HG03103 (cell line): Measurements from ENCODE around the gene USH2A.
"Not testable (repeated sequence)": the region's sequence is repeated elsewhere in the genome, so short reads cannot be mapped to it uniquely, and the experiment has no call there.

Experiments
- ATAC-seq: cut with Tn5 transposase; IDR thresholded peaks from one replicate; pipeline ENCODE4 v1.9.1; 2021; ENCODE audit warnings: low read depth; ENCODE audit not compliant: unreplicated experiment

Gene USH2A

DNA sequence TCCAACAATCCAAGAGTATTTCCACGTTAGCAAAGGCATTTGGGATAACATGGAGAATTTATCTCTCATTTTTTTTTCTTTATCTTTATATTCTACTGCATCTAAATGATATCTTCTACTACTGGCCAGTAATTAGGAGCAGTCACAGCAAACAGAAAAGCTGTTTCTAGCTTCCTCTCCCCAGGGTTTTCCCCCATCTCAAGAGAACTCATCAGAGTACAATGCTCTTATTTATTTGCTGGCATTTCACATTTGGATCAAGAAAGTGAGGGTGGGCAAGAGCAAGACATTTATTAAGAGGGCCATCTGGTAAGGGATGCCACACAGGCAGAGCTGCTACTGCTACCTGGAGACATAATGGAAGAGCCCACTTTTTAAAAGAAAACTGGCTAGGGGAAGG lies 368.2 kb downstream of the USH2A start:
- no peak for ATAC-seq

DNA sequence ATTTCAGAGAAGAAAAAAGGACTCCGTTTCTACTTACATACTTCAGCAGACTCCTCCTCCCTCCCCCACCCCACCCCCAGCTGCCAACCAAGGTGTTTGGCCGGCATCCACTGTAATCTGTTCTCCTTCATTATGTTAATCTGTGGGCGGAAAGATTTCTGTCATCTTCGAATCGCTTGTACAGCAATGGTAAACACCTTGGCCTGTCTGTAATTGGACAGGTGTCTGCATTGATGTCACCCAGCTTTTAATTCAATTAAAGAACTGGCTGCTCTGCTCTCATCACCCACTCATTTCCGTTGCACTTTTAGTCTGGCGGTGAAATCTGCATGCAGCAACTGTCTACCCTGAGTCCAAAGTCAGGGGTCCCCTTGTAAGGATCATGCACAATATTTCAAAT lies 368.6 kb downstream of the USH2A start:
- ATAC-seq: no peak

DNA sequence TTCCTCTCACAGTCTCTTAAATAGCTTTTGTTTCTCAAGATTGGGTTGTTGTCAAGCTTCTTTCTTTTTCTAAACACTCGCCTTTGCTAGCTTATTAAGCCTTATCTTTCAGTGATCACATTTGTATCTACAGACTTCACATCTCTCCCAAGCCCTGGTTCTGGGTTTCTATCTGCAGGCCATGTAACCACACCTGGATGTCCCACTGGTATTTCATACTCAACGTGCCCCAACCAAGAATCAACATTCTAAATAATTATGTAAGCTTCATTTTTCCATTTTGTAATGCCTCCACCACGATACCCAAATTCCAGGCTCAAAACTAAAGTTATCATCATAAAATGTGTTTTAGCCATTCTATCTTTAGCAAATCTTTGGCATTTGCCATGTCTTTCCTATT lies 372.2 kb downstream of the USH2A start:
- no peak for ATAC-seq

DNA sequence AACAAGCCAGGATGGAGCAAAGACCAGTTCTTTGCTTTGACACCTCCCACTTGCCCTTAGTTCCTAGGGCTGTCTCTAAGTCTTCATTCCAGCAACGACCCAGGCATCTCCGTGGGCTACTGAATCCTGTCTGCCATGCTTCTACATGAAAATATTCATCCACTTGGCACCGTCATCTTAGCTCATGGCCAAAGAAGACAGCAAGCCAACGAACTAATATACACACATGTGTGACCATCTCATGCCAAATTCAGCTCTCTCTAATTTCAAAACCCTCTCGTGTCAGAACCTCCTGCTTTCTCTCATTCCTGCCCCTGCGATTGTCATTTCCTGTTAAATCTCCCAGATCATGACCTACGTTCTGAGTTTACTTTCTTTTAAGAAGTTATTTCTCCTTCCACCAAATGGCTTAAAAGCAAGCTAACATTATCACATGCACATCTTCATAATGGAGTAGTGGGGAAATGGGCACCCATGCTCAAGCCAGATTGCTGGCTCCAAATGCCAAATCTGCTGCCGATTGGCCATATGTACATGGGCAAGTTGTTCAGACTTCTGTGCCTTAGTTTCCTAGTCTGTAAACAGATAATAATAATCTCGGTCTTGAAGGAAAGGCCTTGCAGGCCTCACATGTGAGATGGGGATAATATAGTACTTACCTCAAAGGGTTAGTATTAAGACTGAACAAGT lies 373.4 kb downstream of the USH2A start:
- no peak for ATAC-seq

DNA sequence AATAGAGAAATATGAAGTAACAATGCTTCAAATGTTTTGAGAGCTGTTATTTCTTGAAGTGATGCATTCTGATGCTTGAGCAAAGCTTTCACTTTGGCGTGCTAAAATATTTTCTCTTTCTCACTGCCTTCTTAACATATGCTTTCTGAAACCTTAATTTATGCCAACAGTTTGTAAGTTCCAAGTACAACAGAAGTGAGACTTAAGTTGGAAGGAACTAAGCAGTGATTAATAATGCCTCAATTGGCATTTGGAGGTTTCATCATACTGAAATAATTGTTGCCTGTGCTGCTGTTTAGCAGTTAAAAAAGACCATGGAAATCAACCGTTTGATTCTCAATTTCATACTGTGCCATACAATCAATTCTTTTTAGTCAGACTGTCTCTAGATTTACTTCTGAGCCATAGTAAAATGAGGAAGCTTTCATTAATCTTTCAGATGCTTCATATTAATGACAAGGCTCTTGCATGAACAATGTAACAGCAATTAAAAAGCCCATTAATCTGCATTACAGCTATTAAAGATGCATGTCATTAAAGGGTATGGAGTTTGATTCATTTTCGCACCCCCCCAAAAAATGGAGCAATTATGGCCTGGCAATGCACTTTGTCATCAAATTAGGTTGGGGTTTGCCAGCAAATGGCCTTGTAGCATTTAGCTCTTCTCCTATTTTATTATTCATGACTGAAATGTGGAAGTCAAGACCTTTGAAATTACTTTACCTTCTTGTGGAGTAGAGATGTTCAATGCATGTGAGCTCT lies 375.3 kb downstream of the USH2A start:
- ATAC-seq: no peak

DNA sequence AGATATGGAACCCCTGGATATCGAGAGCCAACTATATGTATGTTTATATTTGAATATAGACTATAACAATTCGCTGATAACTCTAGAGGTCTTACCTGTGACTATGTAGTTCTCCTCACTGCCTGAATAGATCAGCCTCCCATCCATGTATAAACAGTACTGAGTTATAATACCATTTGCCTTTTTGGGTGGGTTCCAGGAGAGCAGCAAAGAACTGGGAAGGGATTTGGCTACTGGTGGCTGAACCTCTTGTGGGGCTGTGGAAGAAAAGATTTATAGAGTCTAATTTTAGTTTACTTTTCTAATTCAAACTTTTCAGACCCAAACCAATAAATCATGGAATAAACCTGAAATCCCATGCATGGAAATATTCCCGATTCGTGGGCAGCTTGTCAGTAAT lies 376.9 kb downstream of the USH2A start:
- no peak for ATAC-seq

DNA sequence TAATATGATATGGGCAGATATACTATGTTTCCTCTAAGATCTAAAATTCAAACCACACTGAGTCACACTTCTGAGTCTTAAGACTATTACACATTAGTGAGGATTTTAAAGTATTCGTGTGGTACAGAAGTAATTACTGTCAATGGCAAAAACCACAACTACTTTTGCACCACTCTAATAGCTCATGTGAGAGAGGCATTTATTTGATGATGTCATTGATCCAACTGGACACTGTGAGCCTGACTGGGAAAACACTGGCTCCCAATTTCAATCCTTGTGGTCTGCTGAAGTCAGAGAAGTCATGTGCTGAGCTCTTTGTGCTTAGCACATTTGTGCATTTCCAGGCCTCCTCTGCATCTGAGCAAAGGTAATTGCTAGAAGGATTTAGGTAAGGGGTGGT lies 377.8 kb downstream of the USH2A start:
- ATAC-seq: no peak

DNA sequence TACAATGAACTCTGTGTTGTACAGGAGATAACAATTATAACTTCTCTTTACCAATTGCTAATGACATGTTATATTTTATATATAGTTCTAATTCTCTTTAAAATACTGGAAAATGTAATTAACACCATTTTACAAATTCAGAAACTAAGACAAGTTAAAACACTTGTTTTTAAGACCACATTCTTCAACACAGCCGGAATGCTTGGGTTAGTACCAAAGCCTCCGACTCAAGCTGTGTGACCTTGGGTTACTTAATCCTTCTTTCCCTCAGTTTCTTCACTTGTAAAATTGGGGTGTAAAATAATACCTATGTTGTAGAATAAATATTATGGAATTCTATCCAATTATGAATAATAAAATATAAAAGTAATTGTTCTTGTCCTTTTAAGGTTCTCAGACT lies 378.7 kb downstream of the USH2A start:
- ATAC-seq: no peak

DNA sequence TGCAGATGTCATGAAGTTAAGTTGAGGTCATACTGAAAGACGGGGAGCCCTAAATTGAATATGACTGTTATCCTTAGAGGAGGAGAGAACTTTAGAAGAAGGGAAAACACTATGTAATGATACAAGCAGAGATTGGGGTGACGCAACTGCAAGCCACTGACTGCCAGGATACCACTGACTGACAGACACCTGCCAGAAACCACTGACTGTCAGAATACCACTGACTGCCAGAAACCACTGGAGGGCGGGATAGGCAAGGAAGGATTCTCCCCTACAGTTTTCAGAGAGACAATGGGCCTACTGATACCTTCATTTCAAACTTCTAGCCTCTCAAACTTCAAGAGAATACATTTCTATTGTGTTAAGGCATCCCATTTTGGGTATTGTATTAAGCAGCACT lies 388.7 kb downstream of the USH2A start:
- ATAC-seq: no peak

DNA sequence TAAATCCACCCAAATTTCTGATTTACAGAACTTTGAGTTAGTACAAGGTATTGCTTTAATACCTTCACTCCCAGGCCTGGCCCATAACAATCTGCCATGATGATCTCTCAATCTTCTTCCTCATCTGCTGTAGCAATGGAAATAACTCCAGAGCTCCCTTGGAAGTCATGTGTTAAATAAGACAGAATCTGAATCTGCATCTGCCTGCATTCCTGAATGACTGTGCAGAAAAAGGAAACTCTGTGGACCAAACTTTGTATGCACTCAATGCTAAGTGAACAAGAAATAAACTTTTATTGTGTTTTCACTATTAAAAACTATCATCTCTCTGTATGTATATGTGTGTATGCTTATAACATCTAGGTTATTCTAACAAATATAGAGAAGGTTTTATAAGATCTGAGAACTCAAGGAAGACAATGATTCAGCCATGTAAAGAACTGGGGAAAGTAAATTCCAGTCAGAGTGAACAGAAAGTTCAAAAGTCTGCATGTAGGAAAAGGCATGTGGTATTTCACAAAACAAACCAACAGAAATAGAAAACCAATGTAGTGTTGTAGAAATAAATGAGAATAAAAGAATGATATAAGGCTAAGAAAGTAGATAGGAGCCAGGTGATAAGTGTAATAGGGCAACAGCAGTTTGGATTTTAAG lies 390.2 kb downstream of the USH2A start:
- no peak for ATAC-seq

DNA sequence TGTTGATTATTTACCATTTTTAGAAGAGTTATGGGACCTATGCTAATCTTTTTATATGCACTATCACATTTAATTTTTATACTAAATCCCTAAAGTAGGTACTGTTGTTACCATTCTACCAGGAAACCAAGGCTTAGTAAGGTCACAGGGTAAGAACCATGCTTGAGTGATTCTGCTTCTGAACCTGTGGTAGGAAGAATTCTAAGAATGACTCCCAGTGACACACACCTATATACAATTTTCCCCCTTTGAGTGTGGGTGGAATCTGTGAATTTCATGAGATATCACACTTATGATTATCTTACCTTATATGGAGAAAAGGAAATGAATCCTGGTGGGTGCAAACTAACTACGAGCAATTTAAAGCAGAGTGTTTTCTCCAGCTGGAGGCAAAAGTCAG lies 391.0 kb downstream of the USH2A start:
- no peak for ATAC-seq

DNA sequence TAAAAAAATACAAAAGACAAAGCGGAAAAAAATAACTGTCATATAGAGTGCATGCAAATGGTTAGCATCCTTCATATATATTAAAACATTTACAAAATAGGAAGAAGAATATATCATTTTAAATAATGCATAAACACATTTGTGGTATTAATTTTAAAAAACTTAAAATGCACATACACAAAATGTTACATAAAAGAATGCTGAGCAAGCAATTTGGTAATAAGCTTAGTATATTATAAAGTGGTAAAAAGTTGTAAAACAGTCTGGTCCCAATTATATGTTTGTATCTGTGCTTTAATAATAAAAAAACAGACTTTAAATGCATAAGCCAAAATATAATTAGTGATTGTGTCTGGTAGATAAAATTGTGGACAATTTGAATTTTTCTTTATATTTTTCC lies 394.6 kb downstream of the USH2A start:
- no peak for ATAC-seq

DNA sequence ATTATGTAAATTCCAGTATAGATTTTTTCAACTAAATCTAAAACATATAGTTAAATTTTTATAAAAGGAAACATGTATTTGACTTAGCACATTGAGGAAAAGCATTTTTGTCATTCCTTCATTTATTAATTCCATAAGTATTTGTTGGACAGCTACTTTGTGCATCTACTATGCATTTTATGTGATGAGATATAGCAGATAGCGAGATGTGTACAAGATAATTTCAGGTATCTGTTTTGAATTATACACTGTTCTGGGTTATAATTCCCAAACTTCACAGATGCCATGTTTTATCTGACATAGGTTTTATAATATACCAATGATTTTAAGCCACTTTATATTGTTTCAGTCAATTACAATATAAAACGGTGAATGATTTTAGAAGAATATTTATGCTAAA lies 398.7 kb downstream of the USH2A start:
- ATAC-seq: no peak

DNA sequence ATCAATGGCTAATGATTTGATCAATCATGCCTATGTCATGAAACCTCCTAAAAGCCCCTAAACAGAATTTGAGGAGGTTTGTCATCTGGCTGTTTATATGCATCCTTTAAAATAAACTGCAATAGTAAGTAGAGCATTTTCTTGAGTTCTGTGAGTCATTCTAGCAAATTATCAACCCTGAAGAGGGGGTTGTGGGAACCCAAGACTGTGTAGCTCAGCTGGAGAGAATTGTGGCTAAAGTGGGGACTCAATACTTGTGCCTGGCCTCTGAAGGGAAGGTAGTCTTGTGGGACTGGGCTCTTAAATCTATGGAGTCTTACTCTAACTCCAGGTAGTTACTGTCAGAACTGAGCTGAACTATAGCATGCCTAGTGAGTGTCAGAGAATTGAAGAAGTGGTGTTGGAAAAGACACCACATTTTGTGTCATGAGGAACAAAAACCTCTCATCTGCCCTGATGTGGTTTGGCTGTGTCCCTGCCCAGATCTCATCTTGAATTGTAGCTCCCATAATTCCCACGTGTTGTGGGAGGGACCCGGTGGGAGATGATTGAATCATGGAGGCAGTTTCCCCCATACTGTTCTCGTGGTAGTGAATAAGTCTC lies 402.4 kb downstream of the USH2A start:
- ATAC-seq: no peak

DNA sequence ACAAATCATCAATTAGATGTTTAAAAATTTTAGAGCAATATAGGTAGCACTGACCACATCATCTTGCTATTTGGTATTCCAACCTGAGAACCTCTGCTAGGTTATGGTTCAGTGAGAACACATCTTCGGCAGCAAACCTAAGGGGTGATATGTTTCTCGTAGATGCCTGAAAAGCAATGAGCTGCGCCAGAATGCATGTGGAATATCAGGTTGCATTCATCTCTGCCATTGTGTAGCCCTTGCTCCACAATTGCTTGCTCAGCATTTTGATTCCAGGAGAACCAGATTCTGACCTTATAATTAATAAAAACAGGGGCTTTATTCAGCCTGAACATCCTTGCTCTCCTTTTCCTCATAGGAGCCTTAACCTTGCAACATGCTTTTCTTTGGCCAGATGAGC lies 408.1 kb downstream of the USH2A start:
- ATAC-seq: no peak

DNA sequence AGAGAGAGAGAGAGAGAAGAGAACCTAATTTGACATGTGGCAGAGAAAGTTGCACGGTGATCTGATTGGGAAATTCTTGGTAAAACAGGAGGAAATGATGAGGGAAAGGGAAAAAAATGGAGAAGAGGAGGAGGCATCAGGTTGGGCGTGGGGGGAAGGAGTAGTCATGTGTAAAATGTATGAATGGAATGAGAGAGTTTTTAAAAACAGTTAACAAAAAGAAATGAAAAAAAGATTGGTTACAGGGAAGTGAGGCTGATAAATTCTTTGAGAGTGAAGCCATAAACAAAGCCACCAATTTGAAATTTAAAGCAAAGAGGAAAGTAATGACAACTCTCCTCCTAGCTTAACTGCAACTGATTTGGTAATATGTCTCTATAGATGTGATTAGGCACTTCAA lies 409.2 kb downstream of the USH2A start:
- no peak for ATAC-seq

DNA sequence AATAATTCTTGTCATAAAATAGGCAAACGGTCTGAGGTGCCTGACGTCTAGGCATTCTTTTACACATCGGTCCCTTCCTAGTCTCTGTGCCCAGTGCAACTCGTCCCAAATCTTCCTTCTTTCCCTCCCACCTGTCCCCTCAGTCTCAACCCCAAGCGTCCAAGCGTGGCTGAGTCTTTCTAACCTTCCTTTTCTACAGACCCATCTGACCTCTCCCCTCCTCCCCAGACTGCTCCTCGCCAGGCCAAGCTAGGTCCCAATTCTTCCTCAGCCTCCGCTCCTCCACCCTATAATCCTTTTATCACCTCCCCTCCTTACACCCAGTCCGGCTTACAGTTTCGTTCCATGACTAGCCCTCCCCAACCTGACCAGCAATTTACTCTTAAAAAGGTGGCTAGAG lies 413.8 kb downstream of the USH2A start:
- ATAC-seq: not testable (repeated sequence)

DNA sequence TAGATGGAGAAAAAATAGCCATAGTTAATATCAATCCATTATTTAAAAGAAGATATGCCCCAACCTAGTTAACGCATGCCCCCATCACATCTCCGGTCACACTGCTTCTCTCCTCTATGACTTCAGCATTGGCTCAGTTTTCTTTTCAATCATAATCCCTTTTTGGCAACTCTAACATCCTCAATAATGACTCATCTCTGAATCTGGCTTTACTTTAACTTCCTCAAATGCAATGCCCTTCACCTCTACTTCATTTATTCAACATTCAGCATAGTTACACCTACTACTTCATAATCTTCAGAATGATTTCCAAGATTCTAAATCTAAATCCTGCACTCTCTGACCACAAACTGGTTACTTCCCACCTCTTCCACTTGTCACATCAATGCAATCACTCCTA lies 417.3 kb downstream of the USH2A start:
- ATAC-seq: peak; percentile 100

DNA sequence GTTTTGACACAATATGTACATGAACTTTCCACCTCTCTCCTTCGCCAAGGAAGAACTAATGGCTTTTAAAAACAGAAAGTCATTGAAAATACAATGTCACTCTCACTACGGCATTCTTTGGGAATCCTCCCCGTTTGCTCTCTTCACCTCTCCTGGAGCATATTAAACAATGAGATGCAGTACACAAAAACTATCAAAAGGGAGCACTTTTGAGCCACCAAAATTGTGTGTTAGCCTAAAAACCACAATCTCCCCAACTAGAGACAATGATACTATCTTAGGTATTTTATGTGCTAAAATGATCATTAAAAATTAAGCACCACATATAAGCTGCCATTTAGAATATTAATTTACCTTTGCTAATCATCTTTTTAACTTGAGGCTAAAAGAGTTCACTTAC lies 430.6 kb downstream of the USH2A start:
- ATAC-seq: peak; percentile 71

DNA sequence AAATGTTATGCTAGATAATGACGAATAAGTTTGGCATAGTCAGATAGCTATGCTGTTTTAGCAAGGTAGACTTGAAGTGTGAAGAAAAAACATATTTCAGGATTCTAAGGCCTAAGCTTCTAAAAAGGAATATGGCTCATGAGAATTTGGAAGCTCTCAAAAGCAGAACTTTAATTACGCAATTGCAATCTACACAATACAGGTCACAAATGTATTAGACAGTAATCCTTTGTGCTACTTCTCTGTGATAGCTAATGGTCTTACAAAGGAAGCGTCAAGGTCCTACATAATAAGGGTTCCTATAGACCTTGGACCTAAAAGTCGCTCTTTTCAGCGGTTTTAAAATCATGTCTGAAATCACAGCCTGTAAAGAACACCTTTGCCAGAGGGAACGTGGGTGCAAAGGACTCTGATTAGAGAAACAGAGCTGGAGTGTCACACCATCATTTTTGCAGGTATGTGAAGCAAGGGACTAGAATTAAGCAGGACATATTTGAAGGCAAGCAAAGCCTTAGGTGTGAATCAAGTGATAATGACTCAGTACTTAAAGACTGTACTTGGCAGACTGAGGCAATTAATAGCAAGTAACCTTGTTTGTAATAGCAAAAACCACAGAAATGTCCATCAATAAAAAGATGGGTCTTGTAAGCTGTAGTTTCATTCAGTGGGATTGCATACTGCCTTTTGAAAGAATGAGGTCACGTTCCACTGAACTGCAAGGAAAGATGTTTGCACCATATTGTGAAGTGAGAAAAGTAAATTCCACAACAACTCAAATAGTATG lies 436.0 kb downstream of the USH2A start:
- no peak for ATAC-seq

DNA sequence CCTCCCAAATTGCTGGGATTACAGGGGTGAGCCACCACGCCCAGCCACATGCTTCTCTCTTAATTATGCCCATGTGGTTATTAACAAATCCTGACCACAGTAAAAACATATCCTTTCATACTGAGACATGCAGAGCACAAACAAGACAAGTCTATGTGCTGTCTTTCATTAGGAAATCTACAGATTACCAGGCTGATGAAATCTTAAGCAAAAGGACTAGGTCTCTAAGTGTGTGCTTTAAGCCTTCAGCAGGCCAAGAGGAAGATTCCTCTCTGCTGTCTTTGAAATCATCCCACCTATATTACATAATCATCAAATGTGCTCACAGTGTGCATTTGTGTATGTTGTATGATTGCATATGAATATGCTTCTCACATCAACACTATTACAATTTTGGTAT lies 436.8 kb downstream of the USH2A start:
- ATAC-seq: no peak
